Measurements from ENCODE around the gene AKT3. TPM values are rescaled to one million over a fixed set of nuclear protein-coding genes. Genes with fewer than 3 reads are reported as not detected.
A peak's percentile ranks its signal among the peaks of the same experiment; 100 is the strongest.

AKT3 gene
- total and polyA plus RNA-seq, 2 experiments from 2014 or later, result 4.5 to 18.5 TPM

DNA sequence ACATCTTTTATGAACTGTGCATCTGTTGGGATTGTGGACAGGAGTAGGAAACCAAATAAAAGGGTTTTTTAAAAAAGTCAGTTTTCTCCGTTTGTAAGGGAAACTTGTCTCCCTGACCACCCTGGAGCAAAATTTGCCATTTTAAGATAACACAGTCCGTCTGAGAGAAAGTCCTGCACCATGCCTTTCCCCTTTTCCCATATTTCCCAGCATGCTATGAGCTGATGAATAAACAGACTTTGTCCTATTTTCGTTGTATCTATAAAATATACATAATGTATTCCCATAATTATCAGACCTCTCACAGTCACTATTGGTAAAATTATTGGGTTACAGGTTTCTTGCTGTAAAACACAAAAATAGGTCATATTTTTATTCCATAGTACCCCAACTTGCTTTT is 1.7 kb upstream of the AKT3 start:
- DNase-seq (ENCODE audit: low spot score) (no peak), ATAC-seq (no peak)
- no peaks in the 10 kb centered on the region for H4K20me1 ChIP-seq (replicated peaks; ENCODE audit: insufficient read depth)
- H3K27ac ChIP-seq (ENCODE audit: low read depth), result no peak overlapping the region
- H3K27ac Mint-ChIP-seq, result no peak overlapping the region
- peaks cover 29% of the 10 kb centered on the region for H3K4me1 Mint-ChIP-seq
- TF ChIP-seq POLR2AphosphoS5 (IDR thresholded peaks at IDR 0.05; ENCODE audit: low read depth) (no peak), JUNB (IDR thresholded peaks at IDR 0.05; ENCODE audit: unreplicated experiment) (no peak), NANOG (IDR thresholded peaks at IDR 0.05; ENCODE audit: borderline replicate concordance) (no peak), ZNF331 (CRISPR knock-in tag; IDR thresholded peaks at IDR 0.05; ENCODE audit: low read depth) (no peak), STAT1 (IDR thresholded peaks at IDR 0.05; ENCODE audit: unreplicated experiment) (no peak), EZH2 (IDR thresholded peaks at IDR 0.05; ENCODE audit: low read depth, unreplicated experiment) (no peak), EZH2phosphoT487 (IDR thresholded peaks at IDR 0.05; ENCODE audit: unreplicated experiment) (no peak)
- TF ChIP-seq, protein P1, sequence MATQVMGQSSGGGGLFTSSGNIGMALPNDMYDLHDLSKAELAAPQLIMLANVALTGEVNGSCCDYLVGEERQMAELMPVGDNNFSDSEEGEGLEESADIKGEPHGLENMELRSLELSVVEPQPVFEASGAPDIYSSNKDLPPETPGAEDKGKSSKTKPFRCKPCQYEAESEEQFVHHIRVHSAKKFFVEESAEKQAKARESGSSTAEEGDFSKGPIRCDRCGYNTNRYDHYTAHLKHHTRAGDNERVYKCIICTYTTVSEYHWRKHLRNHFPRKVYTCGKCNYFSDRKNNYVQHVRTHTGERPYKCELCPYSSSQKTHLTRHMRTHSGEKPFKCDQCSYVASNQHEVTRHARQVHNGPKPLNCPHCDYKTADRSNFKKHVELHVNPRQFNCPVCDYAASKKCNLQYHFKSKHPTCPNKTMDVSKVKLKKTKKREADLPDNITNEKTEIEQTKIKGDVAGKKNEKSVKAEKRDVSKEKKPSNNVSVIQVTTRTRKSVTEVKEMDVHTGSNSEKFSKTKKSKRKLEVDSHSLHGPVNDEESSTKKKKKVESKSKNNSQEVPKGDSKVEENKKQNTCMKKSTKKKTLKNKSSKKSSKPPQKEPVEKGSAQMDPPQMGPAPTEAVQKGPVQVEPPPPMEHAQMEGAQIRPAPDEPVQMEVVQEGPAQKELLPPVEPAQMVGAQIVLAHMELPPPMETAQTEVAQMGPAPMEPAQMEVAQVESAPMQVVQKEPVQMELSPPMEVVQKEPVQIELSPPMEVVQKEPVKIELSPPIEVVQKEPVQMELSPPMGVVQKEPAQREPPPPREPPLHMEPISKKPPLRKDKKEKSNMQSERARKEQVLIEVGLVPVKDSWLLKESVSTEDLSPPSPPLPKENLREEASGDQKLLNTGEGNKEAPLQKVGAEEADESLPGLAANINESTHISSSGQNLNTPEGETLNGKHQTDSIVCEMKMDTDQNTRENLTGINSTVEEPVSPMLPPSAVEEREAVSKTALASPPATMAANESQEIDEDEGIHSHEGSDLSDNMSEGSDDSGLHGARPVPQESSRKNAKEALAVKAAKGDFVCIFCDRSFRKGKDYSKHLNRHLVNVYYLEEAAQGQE (IDR thresholded peaks at IDR 0.05; ENCODE audit: unreplicated experiment), result no peak
- TF ChIP-seq, protein P2, sequence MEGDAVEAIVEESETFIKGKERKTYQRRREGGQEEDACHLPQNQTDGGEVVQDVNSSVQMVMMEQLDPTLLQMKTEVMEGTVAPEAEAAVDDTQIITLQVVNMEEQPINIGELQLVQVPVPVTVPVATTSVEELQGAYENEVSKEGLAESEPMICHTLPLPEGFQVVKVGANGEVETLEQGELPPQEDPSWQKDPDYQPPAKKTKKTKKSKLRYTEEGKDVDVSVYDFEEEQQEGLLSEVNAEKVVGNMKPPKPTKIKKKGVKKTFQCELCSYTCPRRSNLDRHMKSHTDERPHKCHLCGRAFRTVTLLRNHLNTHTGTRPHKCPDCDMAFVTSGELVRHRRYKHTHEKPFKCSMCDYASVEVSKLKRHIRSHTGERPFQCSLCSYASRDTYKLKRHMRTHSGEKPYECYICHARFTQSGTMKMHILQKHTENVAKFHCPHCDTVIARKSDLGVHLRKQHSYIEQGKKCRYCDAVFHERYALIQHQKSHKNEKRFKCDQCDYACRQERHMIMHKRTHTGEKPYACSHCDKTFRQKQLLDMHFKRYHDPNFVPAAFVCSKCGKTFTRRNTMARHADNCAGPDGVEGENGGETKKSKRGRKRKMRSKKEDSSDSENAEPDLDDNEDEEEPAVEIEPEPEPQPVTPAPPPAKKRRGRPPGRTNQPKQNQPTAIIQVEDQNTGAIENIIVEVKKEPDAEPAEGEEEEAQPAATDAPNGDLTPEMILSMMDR (conservative IDR thresholded peaks at IDR 0.05; ENCODE audit: low read depth in 2 of 2), result no peak
- TF ChIP-seq, protein P3, sequence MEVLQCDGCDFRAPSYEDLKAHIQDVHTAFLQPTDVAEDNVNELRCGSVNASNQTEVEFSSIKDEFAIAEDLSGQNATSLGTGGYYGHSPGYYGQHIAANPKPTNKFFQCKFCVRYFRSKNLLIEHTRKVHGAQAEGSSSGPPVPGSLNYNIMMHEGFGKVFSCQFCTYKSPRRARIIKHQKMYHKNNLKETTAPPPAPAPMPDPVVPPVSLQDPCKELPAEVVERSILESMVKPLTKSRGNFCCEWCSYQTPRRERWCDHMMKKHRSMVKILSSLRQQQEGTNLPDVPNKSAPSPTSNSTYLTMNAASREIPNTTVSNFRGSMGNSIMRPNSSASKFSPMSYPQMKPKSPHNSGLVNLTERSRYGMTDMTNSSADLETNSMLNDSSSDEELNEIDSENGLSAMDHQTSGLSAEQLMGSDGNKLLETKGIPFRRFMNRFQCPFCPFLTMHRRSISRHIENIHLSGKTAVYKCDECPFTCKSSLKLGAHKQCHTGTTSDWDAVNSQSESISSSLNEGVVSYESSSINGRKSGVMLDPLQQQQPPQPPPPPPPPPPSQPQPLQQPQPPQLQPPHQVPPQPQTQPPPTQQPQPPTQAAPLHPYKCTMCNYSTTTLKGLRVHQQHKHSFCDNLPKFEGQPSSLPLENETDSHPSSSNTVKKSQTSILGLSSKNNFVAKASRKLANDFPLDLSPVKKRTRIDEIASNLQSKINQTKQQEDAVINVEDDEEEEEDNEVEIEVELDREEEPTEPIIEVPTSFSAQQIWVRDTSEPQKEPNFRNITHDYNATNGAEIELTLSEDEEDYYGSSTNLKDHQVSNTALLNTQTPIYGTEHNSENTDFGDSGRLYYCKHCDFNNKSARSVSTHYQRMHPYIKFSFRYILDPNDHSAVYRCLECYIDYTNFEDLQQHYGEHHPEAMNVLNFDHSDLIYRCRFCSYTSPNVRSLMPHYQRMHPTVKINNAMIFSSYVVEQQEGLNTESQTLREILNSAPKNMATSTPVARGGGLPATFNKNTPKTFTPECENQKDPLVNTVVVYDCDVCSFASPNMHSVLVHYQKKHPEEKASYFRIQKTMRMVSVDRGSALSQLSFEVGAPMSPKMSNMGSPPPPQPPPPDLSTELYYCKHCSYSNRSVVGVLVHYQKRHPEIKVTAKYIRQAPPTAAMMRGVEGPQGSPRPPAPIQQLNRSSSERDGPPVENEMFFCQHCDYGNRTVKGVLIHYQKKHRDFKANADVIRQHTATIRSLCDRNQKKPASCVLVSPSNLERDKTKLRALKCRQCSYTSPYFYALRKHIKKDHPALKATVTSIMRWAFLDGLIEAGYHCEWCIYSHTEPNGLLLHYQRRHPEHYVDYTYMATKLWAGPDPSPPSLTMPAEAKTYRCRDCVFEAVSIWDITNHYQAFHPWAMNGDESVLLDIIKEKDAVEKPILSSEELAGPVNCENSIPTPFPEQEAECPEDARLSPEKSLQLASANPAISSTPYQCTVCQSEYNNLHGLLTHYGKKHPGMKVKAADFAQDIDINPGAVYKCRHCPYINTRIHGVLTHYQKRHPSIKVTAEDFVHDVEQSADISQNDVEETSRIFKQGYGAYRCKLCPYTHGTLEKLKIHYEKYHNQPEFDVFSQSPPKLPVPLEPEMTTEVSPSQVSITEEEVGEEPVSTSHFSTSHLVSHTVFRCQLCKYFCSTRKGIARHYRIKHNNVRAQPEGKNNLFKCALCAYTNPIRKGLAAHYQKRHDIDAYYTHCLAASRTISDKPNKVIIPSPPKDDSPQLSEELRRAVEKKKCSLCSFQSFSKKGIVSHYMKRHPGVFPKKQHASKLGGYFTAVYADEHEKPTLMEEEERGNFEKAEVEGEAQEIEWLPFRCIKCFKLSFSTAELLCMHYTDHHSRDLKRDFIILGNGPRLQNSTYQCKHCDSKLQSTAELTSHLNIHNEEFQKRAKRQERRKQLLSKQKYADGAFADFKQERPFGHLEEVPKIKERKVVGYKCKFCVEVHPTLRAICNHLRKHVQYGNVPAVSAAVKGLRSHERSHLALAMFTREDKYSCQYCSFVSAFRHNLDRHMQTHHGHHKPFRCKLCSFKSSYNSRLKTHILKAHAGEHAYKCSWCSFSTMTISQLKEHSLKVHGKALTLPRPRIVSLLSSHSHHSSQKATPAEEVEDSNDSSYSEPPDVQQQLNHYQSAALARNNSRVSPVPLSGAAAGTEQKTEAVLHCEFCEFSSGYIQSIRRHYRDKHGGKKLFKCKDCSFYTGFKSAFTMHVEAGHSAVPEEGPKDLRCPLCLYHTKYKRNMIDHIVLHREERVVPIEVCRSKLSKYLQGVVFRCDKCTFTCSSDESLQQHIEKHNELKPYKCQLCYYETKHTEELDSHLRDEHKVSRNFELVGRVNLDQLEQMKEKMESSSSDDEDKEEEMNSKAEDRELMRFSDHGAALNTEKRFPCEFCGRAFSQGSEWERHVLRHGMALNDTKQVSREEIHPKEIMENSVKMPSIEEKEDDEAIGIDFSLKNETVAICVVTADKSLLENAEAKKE (CRISPR knock-in tag; IDR thresholded peaks at IDR 0.05), result no peak
- H3K4me3 ChIP-seq, result peak overlapping the region; percentile 60
- H3K4me2 ChIP-seq, result peak overlapping the region; percentile 74
- H3K36me3 Mint-ChIP-seq (ENCODE audit: low read depth), result no peaks in the 10 kb centered on the region; the same call in 2 of the 3 replicates
- no peaks in the 10 kb centered on the region for H3K9me2 ChIP-seq (ENCODE audit: insufficient read depth)
- no peaks in the 10 kb centered on the region; the same call in 2 of the 3 replicates for H3K9me3 Mint-ChIP-seq
- H3K27me3 ChIP-seq (ENCODE audit: insufficient read depth), result no peaks in the 10 kb centered on the region
- no peaks in the 10 kb centered on the region for H3K36me3 ChIP-seq (ENCODE audit: insufficient read depth)
- peaks cover 20% of the 10 kb centered on the region for H3K79me2 ChIP-seq (replicated peaks; ENCODE audit: insufficient read depth)
- peaks cover 8% of the 10 kb centered on the region for H3K27me3 Mint-ChIP-seq (ENCODE audit: insufficient read depth, low read depth, poor library complexity)
- H3K4me3 Mint-ChIP-seq, result peak overlapping the region; percentile 96
- no peaks in the 10 kb centered on the region for H3F3A ChIP-seq (replicated peaks; ENCODE audit: low read depth)
- peak overlapping the region; percentile 43; the same call in 1 of the 2 replicates for H2AFZ ChIP-seq
- H3K4me1 ChIP-seq (ENCODE audit: insufficient read depth), result 0 out of 2 replicates have a peak, but pooled peaks cover 13% of the 10 kb centered on the region

All from GM23338 (cell line).